Activated CD4-positive, alpha-beta T cell treated with anti-CD3 and anti-CD28 coated beads for 36 hours (primary cell): ENCODE results near the gene AGBL1. TPM values are rescaled to one million over a fixed set of nuclear protein-coding genes. Genes with fewer than 3 reads are reported as not detected.
"Not testable (repeated sequence)": the region's sequence is repeated elsewhere in the genome, so short reads cannot be mapped to it uniquely, and the experiment has no call there.

ENCODE experiments used
- ATAC-seq: fragments of 200-7000 bp; cut with Tn5 transposase; one replicate; pipeline ENCODE4 v1.10.0; 2021; ENCODE audit warnings: mild to moderate bottlenecking, moderate library complexity
- CTCF ChIA-PET: fragments of 350-600 bp; sonication (Branson Sonifier 250); formaldehyde crosslinking; loops from one replicate; lab custom pipeline; 2021; ENCODE audit warnings: antibody characterized with exemption; lab: Charles Lee
- POLR2A ChIA-PET: fragments of 350-600 bp; sonication (Branson Sonifier 250); formaldehyde crosslinking; loops from one replicate; lab custom pipeline; 2021; ENCODE audit warnings: antibody characterized with exemption, inconsistent platforms; lab: Charles Lee
- DNase-seq: peaks from one replicate; pipeline ENCODE4 v3.0.0-alpha.2; 2020
- H3K27ac Mint-ChIP-seq: one replicate; pipeline ENCODE4 v1.8.0; 2021; ENCODE audit warnings: mixed read lengths
- H3K27me3 Mint-ChIP-seq: one replicate; pipeline ENCODE4 v1.8.0; 2021; ENCODE audit warnings: mixed read lengths
- H3K36me3 Mint-ChIP-seq: one replicate; pipeline ENCODE4 v1.8.0; 2021; ENCODE audit warnings: low read depth, mixed read lengths
- H3K4me1 Mint-ChIP-seq: one replicate; pipeline ENCODE4 v1.8.0; 2021; ENCODE audit warnings: mixed read lengths
- H3K4me3 Mint-ChIP-seq: one replicate; pipeline ENCODE4 v1.8.0; 2021; ENCODE audit warnings: mild to moderate bottlenecking, moderate library complexity, mixed read lengths
- H3K9me3 Mint-ChIP-seq: one replicate; pipeline ENCODE4 v1.8.0; 2021; ENCODE audit warnings: low read depth, mixed read lengths
- intact Hi-C, 2 experiments: fragments of 100-400 bp; cut with DNase I in 1 of 2; cut with micrococcal nuclease in 1 of 2; formaldehyde crosslinking; loops; one replicate each; pipeline versions ENCODE4 v1.14.2 to v1.15.1; 2022 to 2024; cut with DNase I, micrococcal nuclease
- total RNA-seq, 2 experiments: library from RNA; stranded (reverse); gene quantifications; one replicate each; pipeline ENCODE4 v1.2.3, GENCODE V29; 2021

Gene AGBL1
- total RNA-seq, 2 experiments from 2014 or later = 0.04 to 0.05 TPM

DNA sequence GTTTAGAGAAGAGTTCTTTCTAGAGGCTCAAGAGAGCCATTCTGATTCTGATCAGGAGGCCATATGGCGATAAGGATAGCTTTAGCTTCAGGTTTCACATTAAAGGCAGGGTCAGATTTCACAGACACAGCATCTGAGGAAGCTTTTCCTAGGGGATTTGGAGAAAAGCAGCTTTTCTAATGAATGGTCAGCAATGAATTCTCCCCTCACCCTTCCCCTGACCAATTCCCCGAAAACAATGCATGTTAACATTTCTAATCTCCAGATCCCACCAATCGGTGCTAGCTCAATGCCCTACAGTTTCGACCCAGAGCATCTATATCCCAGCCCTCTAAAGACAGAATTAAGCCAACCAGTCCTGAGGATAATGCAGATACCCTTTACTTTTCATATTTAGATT, 9.8 kb downstream of the AGBL1 start:
- Mint-ChIP-seq H3K27ac (no peak overlapping the region), H3K9me3 (no peaks in the 10 kb centered on the region), H3K4me1 (no peaks in the 10 kb centered on the region), H3K27me3 (peaks cover 2% of the 10 kb centered on the region), H3K36me3 (no peaks in the 10 kb centered on the region), H3K4me3 (no peak overlapping the region)
- no peak for ATAC-seq
- DNase-seq = no peak
- intact Hi-C loops = no loop called here
- POLR2A ChIA-PET = no interaction called here
- CTCF ChIA-PET = no interaction called here

DNA sequence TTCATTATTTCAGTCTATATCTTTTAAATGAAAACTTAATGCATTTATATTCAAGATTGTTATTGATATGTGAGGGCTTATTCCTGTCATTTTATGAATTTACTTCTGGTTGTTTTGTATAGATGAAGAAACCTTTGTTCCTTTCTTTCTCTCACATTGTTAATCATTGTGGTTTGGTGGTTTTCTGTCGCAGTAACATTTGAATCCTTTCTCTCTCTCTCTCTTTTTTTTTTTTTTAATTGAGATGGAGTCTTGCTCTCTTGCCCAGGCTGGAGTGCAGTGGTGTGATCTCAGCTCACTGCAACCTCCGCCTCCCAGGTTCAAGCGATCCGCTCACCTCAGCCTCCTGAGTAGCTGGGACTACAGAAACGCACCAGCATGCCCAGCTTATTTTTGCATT, 22.1 kb downstream of the AGBL1 start:
- intact Hi-C loops = no loop called here

DNA sequence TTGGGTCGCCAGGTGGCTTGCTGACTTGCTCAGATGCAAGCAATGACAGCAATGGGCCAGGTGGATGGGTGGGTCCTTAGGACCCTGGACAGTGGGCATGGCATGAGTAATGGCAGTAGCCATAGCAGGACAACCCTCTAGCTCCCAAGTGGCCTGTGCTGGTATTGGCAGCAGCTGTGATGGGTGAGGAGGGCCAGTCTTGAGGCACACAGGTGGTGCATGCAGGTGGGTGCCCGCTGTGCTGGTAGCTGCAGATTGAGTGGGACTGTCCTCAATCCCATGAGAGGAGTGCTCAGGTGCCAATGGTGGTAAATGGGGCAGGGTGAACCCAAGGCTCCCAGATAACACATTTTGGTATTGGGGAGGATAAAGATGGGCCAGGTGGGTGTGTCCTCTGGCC, 24.2 kb downstream of the AGBL1 start:
- no peaks in the 10 kb centered on the region for H3K4me1 Mint-ChIP-seq
- ATAC-seq = no peak
- peaks cover 1% of the 10 kb centered on the region for H3K36me3 Mint-ChIP-seq
- peaks cover 25% of the 10 kb centered on the region for H3K27me3 Mint-ChIP-seq
- CTCF ChIA-PET = no interaction called here
- no peak overlapping the region for H3K4me3 Mint-ChIP-seq
- intact Hi-C loops = no loop called here
- POLR2A ChIA-PET = no interaction called here
- no peak overlapping the region for H3K27ac Mint-ChIP-seq
- H3K9me3 Mint-ChIP-seq = peaks cover 12% of the 10 kb centered on the region
- DNase-seq = no peak

More for the DNA sequence above, 22.1 kb downstream of the AGBL1 start:
- CTCF ChIA-PET = interaction anchor here (1.3 kb wide), 1 partner anchor 14 kb away, joined by 4 read pairs; no protein-coding TSS in a partner anchor
- Mint-ChIP-seq H3K4me3 (no peak overlapping the region), H3K36me3 (peaks cover 1% of the 10 kb centered on the region), H3K27ac (no peak overlapping the region), H3K4me1 (no peaks in the 10 kb centered on the region), H3K9me3 (peaks cover 12% of the 10 kb centered on the region), H3K27me3 (peaks cover 21% of the 10 kb centered on the region)
- POLR2A ChIA-PET = no interaction called here
- ATAC-seq (no peak), DNase-seq (no peak)

DNA sequence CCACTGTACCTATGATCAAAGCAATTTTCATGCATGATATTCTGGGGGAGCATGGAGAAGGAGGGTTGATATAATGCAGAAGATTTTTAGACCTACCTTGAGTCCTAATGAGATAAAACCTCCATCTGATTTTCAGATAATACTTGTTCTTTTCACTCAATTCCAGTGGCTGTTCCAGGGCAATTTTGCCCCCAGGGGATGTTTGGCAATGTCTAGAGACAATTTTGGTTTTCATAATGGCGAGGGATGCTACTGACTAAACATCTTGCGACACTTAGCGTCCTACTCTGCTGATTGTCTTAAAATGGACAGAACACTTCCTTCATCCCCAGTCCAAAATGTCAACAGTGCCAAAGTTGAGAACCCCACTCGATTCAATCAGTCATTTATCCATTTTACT, 26.6 kb downstream of the AGBL1 start:
- H3K27ac Mint-ChIP-seq = no peak overlapping the region
- DNase-seq = no peak
- no peaks in the 10 kb centered on the region for H3K36me3 Mint-ChIP-seq
- CTCF ChIA-PET = no interaction called here
- no peak overlapping the region for H3K4me3 Mint-ChIP-seq
- no peaks in the 10 kb centered on the region for H3K4me1 Mint-ChIP-seq
- ATAC-seq = no peak
- H3K9me3 Mint-ChIP-seq = peaks cover 12% of the 10 kb centered on the region
- POLR2A ChIA-PET = no interaction called here
- intact Hi-C loops = no loop called here
- peaks cover 20% of the 10 kb centered on the region for H3K27me3 Mint-ChIP-seq

DNA sequence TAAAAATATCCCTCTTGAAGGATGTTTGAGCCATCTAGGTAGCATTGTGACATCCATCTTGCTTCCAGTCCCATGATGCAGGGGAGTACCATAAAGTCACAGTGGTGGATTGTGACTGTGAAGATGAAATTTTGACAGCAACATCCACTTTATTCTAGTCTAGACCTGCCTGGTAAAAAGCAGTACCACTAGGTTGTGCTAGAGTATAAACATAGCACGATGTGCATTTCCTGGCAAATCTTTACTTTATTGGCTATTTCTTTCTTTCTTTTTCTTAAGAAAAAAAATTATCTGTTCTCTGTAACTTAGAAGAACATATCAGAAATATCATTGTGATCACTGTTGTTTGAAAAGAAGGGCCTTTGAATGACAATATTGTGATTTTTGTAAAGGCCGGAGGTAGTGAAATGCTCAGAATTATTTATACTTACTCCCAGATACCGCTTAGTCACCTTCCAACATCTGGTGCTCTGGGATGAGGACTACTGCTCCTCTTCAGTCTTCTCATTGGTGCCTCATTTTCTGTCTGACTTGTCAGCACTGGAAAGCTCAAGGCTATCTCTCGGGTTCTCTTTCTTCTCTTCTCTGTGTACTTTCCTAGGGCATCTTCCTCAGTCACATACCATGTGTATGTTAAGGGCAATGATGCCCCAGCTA, 35.6 kb downstream of the AGBL1 start:
- ATAC-seq = no peak
- H3K36me3 Mint-ChIP-seq = no peaks in the 10 kb centered on the region
- intact Hi-C loops = loop anchor here in 1 of 2 experiments (2.0 kb wide), 1 partner anchor 20 kb away; no protein-coding TSS in a partner anchor
- POLR2A ChIA-PET = no interaction called here
- CTCF ChIA-PET = no interaction called here
- no peaks in the 10 kb centered on the region for H3K9me3 Mint-ChIP-seq
- no peak overlapping the region for H3K4me3 Mint-ChIP-seq
- H3K4me1 Mint-ChIP-seq = no peaks in the 10 kb centered on the region
- no peak for DNase-seq
- H3K27ac Mint-ChIP-seq = no peak overlapping the region
- no peaks in the 10 kb centered on the region for H3K27me3 Mint-ChIP-seq

DNA sequence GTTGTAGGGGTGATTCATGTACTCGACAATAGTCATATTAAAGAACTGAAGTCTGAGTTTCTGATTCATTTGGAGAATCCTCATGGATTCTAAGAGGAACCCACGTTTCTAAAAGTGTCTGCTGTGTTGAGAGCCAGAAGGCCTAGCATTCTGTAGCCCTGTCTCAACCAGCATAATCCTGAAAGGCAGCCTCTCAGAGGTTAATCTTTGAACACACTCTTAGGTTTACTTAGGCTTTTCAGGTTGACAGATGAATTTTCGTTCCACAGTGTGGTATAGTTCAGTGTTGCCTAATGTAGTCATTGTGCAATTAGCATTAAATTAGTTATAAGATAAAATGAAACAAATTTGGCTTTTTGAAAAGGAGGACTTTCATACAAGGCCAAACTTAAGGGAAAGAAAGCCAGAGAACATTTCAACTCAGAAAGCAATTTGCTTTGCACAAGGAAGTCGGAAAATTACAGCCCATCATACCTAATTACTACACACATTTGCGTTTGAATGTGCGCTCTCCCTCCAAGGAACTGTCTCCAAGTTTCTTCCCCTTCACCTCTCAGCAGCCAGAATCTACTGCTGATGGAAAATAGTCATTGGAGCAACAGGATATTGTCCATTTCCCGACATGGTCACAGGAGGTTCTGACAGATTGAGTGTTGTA, 42.0 kb downstream of the AGBL1 start:
- ChIA-PET POLR2A (no interaction called here), CTCF (no interaction called here)
- ATAC-seq = no peak
- H3K4me1 Mint-ChIP-seq = no peaks in the 10 kb centered on the region
- no peak overlapping the region for H3K4me3 Mint-ChIP-seq
- DNase-seq = no peak
- peaks cover 2% of the 10 kb centered on the region for H3K27me3 Mint-ChIP-seq
- no peaks in the 10 kb centered on the region for H3K9me3 Mint-ChIP-seq
- no peak overlapping the region for H3K27ac Mint-ChIP-seq
- intact Hi-C loops = no loop called here
- no peaks in the 10 kb centered on the region for H3K36me3 Mint-ChIP-seq

DNA sequence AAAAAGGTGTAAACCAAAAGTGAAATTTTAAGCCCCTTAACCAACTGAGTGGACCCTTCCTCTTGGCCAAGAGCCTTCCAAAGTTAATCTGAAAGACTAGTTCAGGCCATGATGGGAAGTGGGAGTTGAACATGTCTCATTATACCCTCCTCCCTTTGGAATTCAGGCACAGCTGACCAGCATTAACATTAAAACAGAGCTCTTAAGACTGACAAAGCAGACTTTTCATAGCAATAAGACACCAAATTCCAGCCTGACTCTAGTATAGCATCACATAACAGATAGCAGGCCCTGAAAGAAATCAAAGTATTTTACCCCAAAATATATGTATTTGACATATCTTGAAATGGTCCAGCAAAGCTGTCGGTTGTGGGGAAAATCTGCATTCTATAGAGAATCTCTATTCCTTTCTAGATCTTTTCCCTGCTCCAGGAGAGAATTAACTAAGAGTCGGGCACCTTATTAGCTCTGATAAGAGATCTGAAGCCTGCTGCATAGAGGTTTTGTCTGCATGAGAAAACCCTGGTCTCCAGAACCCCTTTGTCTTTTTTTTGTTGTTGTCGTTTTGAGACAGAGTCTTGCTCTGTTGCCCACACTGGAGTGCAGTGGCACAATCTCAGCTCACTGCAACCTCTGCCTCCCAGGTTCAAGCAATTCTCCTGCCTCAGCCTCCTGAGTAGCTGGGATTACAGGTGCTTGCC, 43.2 kb downstream of the AGBL1 start:
- POLR2A ChIA-PET, intact Hi-C loops, H3K36me3 Mint-ChIP-seq, ATAC-seq, DNase-seq, H3K4me1 Mint-ChIP-seq, H3K27ac Mint-ChIP-seq, H3K9me3 Mint-ChIP-seq, H3K27me3 Mint-ChIP-seq, H3K4me3 Mint-ChIP-seq: not testable (repeated sequence)
- CTCF ChIA-PET = interaction anchor here (0.6 to 0.8 kb wide), 2 partner anchors 9 to 285 kb away, joined by 3 read pairs; no protein-coding TSS in a partner anchor

DNA sequence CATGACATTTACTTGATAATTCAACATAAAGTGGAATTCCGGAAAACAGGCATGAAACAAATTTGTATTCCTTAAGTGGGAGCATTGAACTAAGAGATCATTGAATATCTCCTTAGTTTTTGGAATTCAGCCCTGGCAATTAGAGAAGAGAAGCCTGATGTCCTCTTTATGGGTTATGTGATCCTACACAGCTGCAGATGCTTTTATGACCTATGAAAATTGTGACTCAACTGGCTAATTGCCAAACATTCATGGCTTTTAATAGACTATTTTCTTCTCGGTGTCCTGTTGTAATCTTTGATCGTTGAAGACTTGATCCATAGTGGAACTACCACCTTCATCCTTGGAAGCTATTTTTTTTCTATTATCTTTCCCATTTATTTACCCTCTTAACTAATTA, 46.1 kb downstream of the AGBL1 start:
- DNase-seq (no peak), ATAC-seq (no peak)
- ChIA-PET POLR2A (no interaction called here), CTCF (no interaction called here)
- no peak overlapping the region for H3K4me3 Mint-ChIP-seq
- intact Hi-C loops = no loop called here
- H3K4me1 Mint-ChIP-seq = no peaks in the 10 kb centered on the region
- H3K27me3 Mint-ChIP-seq = peaks cover 8% of the 10 kb centered on the region
- H3K36me3 Mint-ChIP-seq = no peaks in the 10 kb centered on the region
- no peaks in the 10 kb centered on the region for H3K9me3 Mint-ChIP-seq
- H3K27ac Mint-ChIP-seq = no peak overlapping the region

DNA sequence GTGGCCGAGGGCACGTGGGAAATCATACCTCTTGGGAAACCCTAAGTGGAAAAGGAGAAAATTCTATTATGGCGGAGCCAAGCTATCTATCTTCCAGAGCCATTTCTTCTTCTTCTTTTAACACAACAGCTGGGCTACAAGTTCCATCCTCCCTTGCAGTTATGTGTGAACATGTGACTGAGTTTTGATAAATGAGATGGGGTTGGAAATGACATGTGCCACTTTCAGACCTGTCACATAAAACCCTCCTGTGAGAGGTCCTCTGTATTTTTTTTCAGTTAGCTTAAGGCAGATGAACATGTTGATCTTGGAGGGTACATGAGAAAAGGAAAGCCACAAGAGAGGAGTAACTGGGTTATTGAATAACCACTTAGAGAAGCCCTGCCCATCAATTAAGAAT, 47.9 kb downstream of the AGBL1 start:
- Mint-ChIP-seq H3K27me3 (peaks cover 8% of the 10 kb centered on the region), H3K4me3 (no peak overlapping the region), H3K27ac (no peak overlapping the region), H3K9me3 (no peaks in the 10 kb centered on the region), H3K36me3 (no peaks in the 10 kb centered on the region), H3K4me1 (no peaks in the 10 kb centered on the region)
- CTCF ChIA-PET = no interaction called here
- DNase-seq (no peak), ATAC-seq (no peak)
- POLR2A ChIA-PET = no interaction called here
- intact Hi-C loops = no loop called here

DNA sequence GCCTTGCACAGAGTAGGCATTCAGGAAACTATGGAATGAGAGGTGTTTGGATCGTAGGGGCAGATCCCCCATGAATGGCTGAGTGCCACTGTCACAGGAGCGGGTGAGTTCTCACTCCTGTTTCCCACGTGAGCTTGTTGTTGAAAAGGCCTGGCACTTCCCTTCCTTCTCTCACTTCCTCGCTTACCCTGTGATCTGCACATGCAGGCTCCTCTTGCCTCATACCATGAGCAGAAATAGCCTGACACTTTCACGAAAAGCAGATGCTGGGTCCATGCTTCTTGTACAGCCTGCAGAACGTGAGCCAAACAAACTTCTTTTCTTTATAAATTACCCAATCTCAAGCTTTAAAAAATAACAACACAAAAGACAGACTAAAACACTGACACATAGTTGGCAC, 55.4 kb downstream of the AGBL1 start:
- DNase-seq (no peak), ATAC-seq (no peak)
- no peaks in the 10 kb centered on the region for H3K4me1 Mint-ChIP-seq
- no peak overlapping the region for H3K27ac Mint-ChIP-seq
- H3K9me3 Mint-ChIP-seq = no peaks in the 10 kb centered on the region
- POLR2A ChIA-PET = no interaction called here
- intact Hi-C loops = no loop called here
- no peaks in the 10 kb centered on the region for H3K27me3 Mint-ChIP-seq
- no peak overlapping the region for H3K4me3 Mint-ChIP-seq
- CTCF ChIA-PET = no interaction called here
- no peaks in the 10 kb centered on the region for H3K36me3 Mint-ChIP-seq

DNA sequence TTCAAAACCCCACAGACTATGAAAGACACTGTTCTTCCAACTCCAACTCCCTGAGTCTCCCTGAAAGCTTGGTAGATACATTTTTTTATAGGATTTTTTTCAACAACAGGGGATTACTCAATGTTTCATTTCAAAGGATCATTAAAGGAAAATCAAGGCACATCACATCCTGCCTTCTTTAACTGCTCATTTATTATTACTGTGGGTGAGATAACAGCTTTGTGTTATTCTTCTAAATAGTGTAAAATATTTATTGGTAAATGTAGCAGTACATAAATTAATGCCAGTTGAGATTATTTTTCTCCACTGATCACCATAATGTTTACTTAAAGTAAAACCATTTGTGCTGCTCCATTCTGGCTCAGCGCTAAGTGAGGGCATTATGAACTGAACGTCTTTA, 57.2 kb downstream of the AGBL1 start:
- Mint-ChIP-seq H3K4me3 (no peak overlapping the region), H3K27ac (no peak overlapping the region), H3K36me3 (no peaks in the 10 kb centered on the region), H3K9me3 (no peaks in the 10 kb centered on the region), H3K4me1 (no peaks in the 10 kb centered on the region), H3K27me3 (peaks cover 6% of the 10 kb centered on the region)
- CTCF ChIA-PET = no interaction called here
- intact Hi-C loops = no loop called here
- no peak for ATAC-seq
- DNase-seq = no peak
- POLR2A ChIA-PET = no interaction called here

DNA sequence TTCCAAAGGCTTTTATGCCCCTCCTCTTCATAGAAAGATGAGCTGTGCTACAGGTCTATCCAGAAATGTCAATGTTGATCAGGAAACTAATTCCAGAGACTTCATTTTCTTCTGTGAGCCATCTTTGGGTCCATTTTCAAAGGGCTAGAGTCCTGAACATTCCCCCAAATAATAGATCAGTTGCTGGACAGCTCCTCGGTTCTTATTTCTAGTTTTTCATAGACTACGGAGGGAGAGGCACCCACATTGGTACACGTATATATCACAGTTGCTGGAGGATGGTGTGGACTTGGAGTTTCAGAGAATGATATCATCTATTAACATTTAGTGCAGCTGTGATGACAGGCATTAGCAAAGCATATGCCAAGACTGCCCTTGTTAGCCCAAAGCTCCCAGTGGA, 59.1 kb downstream of the AGBL1 start:
- peaks cover 7% of the 10 kb centered on the region for H3K27me3 Mint-ChIP-seq
- intact Hi-C loops = no loop called here
- ATAC-seq (no peak), DNase-seq (no peak)
- no peak overlapping the region for H3K27ac Mint-ChIP-seq
- ChIA-PET POLR2A (no interaction called here), CTCF (interaction anchor here (1.5 kb wide), 1 partner anchor 8 kb away, joined by 3 read pairs; no protein-coding TSS in a partner anchor)
- no peak overlapping the region for H3K4me3 Mint-ChIP-seq
- no peaks in the 10 kb centered on the region for H3K9me3 Mint-ChIP-seq
- H3K36me3 Mint-ChIP-seq = no peaks in the 10 kb centered on the region
- no peaks in the 10 kb centered on the region for H3K4me1 Mint-ChIP-seq
